22Rv1 (cell line): ENCODE measurements around the gene TRIM27.
"Not testable (repeated sequence)": the region's sequence is repeated elsewhere in the genome, so short reads cannot be mapped to it uniquely, and the experiment has no call there.

Source experiments
- H3K27ac ChIP-seq: fragments of 450-650 bp; 2 replicates; pipeline ENCODE4 v1.5.1; 2017
- ZFX ChIP-seq: fragments of 450-650 bp; IDR thresholded peaks from 2 replicates; pipeline ENCODE4 v1.6.1; 2017; ENCODE audit warnings: antibody characterized with exemption, borderline replicate concordance
- TF ChIP-seq, protein P1 (sequence below): fragments of 450-650 bp; IDR thresholded peaks from 2 replicates; pipeline ENCODE4 v1.5.1; 2017; ENCODE audit warnings: mild to moderate bottlenecking

The TRIM27 gene

DNA sequence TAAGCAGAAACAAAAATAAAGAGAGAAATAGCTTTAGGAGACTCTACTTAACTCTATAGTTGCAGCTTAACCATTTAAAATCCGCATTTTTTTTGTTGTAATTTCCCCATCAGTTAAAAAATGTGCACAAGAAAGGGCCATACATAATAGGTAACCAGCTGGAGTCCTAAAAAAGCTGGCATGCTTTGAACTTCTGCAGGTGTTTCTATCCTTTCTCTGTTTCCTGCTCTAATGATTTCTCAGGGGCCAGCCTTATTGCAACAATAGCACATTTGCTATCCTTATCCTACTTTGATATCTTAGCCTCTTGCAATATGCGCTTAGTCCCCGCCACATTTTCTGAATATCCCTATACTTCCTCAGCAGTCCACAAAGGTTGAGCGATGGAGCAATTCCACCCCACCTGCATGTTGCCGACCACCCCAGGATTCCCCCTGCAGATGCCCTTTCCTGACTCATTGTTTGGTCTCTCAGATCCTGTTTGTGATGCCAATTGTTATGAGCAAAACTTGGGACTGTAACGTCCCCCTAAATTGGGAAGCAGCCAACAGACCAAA, 48.5 kb downstream of the TRIM27 start:
- no peak for TF ChIP-seq ZFX
- TF ChIP-seq, protein P1, sequence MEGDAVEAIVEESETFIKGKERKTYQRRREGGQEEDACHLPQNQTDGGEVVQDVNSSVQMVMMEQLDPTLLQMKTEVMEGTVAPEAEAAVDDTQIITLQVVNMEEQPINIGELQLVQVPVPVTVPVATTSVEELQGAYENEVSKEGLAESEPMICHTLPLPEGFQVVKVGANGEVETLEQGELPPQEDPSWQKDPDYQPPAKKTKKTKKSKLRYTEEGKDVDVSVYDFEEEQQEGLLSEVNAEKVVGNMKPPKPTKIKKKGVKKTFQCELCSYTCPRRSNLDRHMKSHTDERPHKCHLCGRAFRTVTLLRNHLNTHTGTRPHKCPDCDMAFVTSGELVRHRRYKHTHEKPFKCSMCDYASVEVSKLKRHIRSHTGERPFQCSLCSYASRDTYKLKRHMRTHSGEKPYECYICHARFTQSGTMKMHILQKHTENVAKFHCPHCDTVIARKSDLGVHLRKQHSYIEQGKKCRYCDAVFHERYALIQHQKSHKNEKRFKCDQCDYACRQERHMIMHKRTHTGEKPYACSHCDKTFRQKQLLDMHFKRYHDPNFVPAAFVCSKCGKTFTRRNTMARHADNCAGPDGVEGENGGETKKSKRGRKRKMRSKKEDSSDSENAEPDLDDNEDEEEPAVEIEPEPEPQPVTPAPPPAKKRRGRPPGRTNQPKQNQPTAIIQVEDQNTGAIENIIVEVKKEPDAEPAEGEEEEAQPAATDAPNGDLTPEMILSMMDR = no peak

GRCh38 chr6:28872157-28872817, 51.5 kb downstream of the TRIM27 start:
- H3K27ac ChIP-seq = not testable (repeated sequence)

More for the DNA sequence above, 48.5 kb downstream of the TRIM27 start:
- no peak overlapping the region for H3K27ac ChIP-seq

DNA sequence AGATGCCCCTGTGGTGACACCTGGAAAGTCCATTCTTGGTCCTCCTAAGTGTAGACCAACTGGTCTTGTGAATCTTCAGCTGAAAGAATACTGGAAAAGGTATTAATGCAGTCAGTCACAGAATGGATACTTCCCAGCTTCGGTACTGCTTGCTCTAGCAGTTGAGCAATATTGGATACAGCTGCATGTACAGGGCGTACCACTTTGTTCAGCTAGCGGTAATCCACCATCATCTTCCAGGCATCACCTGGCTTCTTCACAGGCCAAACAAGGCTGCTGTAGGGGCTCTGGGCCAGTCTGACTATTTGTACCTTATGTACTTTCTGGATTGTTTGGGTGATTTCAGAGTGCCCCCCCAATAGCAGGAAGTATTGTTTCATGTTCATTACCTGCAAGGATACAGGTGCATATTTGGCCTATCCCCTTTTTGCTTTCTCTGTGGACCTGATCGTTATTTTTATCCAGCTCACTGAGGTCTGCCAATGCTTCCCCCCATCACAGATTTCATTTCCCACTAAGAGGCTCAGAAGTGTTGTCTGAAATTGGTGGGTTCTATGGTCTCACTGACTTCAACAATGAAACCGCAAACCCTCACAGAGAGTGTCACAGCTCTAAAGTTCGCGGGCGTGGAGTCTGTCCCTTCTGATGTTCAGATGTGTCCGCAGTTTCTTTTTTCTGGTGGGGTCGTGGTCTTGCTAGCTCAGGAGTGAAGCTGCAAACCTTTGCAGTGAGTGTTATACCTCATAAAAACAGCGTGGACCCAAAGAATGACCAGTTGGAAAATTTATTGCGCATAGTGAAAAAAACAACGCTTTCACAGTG, 52.2 kb downstream of the TRIM27 start:
- no peak overlapping the region for H3K27ac ChIP-seq
- TF ChIP-seq, protein P1 = no peak
- TF ChIP-seq ZFX = no peak

DNA sequence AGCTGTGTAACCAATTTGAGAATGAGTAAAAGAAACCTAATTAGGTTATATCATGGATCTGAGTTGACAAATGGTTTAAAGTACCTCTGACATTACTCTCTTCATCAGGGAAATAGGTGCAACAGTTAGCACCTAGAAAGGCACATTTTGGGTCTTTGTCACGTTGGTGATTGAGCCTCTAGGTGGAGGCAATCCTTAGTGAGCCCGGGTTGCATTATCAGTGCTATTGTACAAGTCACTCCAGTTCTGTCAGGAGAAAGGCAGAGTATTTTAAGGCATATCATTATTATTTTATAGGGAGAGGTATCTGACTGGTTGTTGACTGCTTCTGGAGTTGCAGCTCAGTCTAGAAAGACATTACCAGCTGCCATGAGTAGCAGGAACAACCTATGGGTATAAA, 54.9 kb downstream of the TRIM27 start:
- TF ChIP-seq, protein P1 = 0 out of 2 replicates have a peak, but pooled peaks have one; percentile 5
- TF ChIP-seq ZFX = no peak
- no peak overlapping the region for H3K27ac ChIP-seq

- no peak for TF ChIP-seq ZFX
- TF ChIP-seq, protein P1 = no peak
- peak overlapping the region; percentile 93 for H3K27ac ChIP-seq
Measured at GRCh38 chr6:28867086-28867409, 56.7 kb downstream of the TRIM27 start.

DNA sequence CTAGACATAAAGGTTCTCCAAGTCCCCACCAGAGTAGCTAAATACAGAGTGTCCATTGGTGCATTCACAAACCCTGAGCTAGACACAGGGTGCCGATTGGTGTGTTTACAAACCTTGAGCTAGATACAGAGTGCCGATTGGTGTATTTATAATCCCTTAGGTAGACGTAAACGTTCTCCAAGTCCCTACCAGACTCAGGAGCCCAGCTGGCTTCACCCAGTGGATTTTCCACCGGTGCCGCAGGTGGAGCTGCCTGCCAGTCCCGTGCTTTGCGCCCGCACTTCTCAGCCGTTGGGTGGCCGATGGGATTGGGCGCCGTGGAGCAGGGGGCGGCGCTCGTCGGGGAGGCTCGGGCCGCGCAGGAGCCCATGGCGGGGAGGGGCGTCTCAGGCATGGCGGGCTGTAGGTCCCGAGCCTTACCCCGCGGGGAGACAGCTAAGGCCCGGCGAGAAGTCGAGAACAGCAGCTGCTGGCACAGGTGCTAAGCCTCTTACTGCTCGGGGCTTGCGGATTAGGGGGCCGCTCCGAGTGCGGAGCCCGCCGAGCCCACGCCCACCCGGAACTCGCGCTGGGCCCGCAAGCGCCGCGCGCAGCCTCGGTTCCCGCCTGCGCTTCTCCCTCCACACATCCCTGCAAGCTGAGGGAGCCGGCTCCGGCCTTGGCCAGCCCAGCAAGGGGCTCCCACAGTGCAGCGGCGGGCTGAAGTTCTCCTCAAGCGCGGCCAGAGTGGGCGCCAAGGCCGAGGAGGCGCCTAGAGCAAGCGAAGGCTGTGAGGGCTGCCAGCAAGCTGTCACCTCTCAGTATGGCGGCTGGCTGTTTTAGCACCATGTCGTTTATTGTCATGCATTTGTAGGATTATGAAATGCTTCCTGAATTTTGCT, 57.3 kb downstream of the TRIM27 start:
- H3K27ac ChIP-seq = peak overlapping the region; percentile 93

DNA sequence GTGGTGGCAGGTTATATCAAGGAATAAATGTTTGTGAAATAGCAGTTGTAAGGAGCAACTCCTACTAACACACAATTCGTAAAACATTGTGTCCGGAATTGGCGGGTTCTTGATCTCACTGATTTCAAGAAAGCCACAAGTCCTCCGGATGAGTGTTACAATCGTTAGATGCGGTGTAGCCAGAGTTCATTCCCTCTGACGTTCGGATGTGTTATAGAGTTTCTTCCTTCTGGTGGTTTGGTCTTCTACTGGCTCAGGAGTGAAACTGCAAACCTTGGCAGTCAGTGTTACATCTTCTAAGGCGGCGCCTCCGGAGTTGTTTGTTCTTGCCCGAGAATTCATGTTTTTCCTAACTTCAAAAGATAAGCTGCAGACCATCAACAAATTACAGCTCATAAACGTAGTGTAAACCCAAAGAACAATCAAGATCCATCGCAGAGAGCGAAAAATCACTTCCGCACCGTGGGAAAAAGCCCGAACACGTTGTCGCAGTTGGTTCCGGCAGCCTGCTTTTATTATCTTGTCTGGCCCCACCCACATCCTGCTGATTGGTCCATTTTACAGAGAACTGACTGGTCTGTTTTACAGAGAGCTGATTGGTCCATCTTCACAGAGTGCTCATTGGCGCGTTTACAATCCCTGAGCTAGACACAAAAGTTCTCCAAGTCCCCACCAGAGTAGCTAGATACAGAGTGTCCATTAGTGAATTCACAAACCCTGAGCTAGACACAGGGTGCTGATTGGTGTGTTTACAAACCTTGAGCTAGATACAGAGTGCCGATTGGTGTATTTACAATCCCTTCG, 58.2 kb downstream of the TRIM27 start:
- peak overlapping the region; percentile 93 for H3K27ac ChIP-seq
- TF ChIP-seq ZFX = no peak
- TF ChIP-seq, protein P1 = no peak
